IMR-90 (cell line): Measurements from ENCODE around the gene HAX1. TPM values are rescaled to one million over a fixed set of nuclear protein-coding genes. Genes with fewer than 3 reads are reported as not detected.

ENCODE experiments used
- ATAC-seq: fragments of 200-7000 bp; cut with Tn5 transposase; 2 replicates; pipeline ENCODE4 v1.9.1; 2020; ENCODE audit warnings: low read depth, mild to moderate bottlenecking, moderate library complexity
- BruUV-seq: library from RNA; stranded (reverse); fragments of 400-500 nt; replicated peaks from 2 replicates; lab custom pipeline; 2021; lab: Mats Ljungman, UMichigan
- CTCF ChIA-PET: fragments of 300-600 bp; formaldehyde crosslinking; extraction: SDS; loops from one replicate; lab custom pipeline; 2021; ENCODE audit warnings: antibody characterized with exemption; lab: Yijun Ruan, JAX
- POLR2A ChIA-PET: fragments of 300-600 bp; sonication (Branson Sonifier 250); formaldehyde crosslinking; loops from one replicate; lab custom pipeline; 2022; ENCODE audit warnings: antibody characterized with exemption; ENCODE audit not compliant: unreplicated experiment; lab: Charles Lee
- DNase-seq: peaks from one replicate; pipeline ENCODE4 v3.0.0; 2013
- H2AFZ ChIP-seq: replicated peaks from 2 replicates; pipeline ENCODE3; 2013; ENCODE audit warnings: low read length, mild to moderate bottlenecking; ENCODE audit not compliant: poor library complexity
- H2AK5ac ChIP-seq: 2 replicates; pipeline ENCODE4 v1.6.1; 2013; ENCODE audit warnings: low read depth, low read length, inconsistent platforms
- H2AK9ac ChIP-seq: replicated peaks from 2 replicates; pipeline ENCODE3; 2013; ENCODE audit warnings: mild to moderate bottlenecking, low read depth, low read length, moderate library complexity; ENCODE audit not compliant: poor library complexity
- H2BK120ac ChIP-seq: 2 replicates; pipeline ENCODE4 v1.6.1; 2013; ENCODE audit warnings: low read depth, low read length, inconsistent platforms
- H2BK15ac ChIP-seq: 3 replicates; pipeline ENCODE4 v1.6.1; 2013; ENCODE audit warnings: low read depth, low read length, inconsistent platforms
- H2BK20ac ChIP-seq: 2 replicates; pipeline ENCODE4 v1.6.1; 2013; ENCODE audit warnings: low read depth, mild to moderate bottlenecking, inconsistent platforms, low read length, moderate library complexity
- H2BK5ac ChIP-seq: 2 replicates; pipeline ENCODE4 v1.6.1; 2013; ENCODE audit warnings: mild to moderate bottlenecking, low read depth, low read length, inconsistent platforms; ENCODE audit not compliant: poor library complexity, severe bottlenecking
- H3K14ac ChIP-seq: replicated peaks from 2 replicates; pipeline ENCODE4 v1.6.1; 2013; ENCODE audit warnings: low read depth, low read length, inconsistent platforms
- H3K18ac ChIP-seq: 2 replicates; pipeline ENCODE4 v1.6.1; 2013; ENCODE audit warnings: low read depth, low read length, control low read depth
- H3K23ac ChIP-seq: 2 replicates; pipeline ENCODE4 v1.6.1; 2013; ENCODE audit warnings: low read depth, low read length, inconsistent platforms
- H3K27ac ChIP-seq: 2 replicates; pipeline ENCODE4 v1.5.1; 2013; ENCODE audit warnings: mild to moderate bottlenecking, control low read depth, low read length; ENCODE audit not compliant: insufficient read depth
- H3K27me3 ChIP-seq: 2 replicates; pipeline ENCODE4 v1.6.1; 2013; ENCODE audit warnings: low read length; ENCODE audit not compliant: control insufficient read depth, insufficient read depth
- H3K36me3 ChIP-seq: 2 replicates; pipeline ENCODE4 v1.6.1; 2013; ENCODE audit warnings: low read length, mixed read lengths; ENCODE audit not compliant: control insufficient read depth, insufficient read depth
- H3K4ac ChIP-seq: 2 replicates; pipeline ENCODE4 v1.6.1; 2013; ENCODE audit warnings: low read depth, low read length, inconsistent platforms
- H3K4me1 ChIP-seq: 2 replicates; pipeline ENCODE4 v1.6.1; 2013; ENCODE audit warnings: low read length, mixed read lengths; ENCODE audit not compliant: control insufficient read depth, insufficient read depth
- H3K4me2 ChIP-seq: 2 replicates; pipeline ENCODE4 v1.6.1; 2013; ENCODE audit warnings: low read depth, mild to moderate bottlenecking, control low read depth, low read length, moderate library complexity
- H3K4me3 ChIP-seq: 2 replicates; pipeline ENCODE4 v1.5.1; 2013; ENCODE audit warnings: low read depth, mild to moderate bottlenecking, control low read depth, low read length, moderate library complexity; ENCODE audit not compliant: insufficient read depth
- H3K56ac ChIP-seq: 2 replicates; pipeline ENCODE4 v1.6.1; 2013; ENCODE audit warnings: low read length, inconsistent platforms; ENCODE audit not compliant: insufficient read depth; ENCODE audit errors: extremely low read depth
- H3K79me1 ChIP-seq, 2 experiments: 2 replicates each; pipeline ENCODE4 v1.6.1; 2013; ENCODE audit warnings: low read length in 2 of 2, inconsistent platforms in 1 of 2, low read depth in 1 of 2
- H3K9ac ChIP-seq: 2 replicates; pipeline ENCODE4 v1.6.1; 2013; ENCODE audit warnings: low read depth, low read length, control low read depth
- H3K9me1 ChIP-seq: 2 replicates; pipeline ENCODE4 v1.6.1; 2013; ENCODE audit warnings: low read length, inconsistent platforms; ENCODE audit not compliant: insufficient read depth
- H3K9me3 ChIP-seq: 2 replicates; pipeline ENCODE4 v1.6.1; 2013; ENCODE audit warnings: low read length; ENCODE audit not compliant: control insufficient read depth, insufficient read depth
- H4K20me1 ChIP-seq: 2 replicates; pipeline ENCODE4 v1.6.1; 2013; ENCODE audit warnings: low read length, inconsistent platforms; ENCODE audit not compliant: insufficient read depth
- H4K5ac ChIP-seq: 2 replicates; pipeline ENCODE4 v1.6.1; 2013; ENCODE audit warnings: mild to moderate bottlenecking, low read depth, low read length, control low read depth
- H4K8ac ChIP-seq, 2 experiments: 2 replicates each; pipeline ENCODE4 v1.6.1; 2013; ENCODE audit warnings: low read depth in 2 of 2, low read length in 2 of 2, control low read depth in 1 of 2, inconsistent platforms in 1 of 2
- H4K91ac ChIP-seq: 2 replicates; pipeline ENCODE4 v1.6.1; 2013; ENCODE audit warnings: low read depth, low read length, inconsistent platforms; ENCODE audit not compliant: insufficient read depth
- BHLHE40 ChIP-seq: fragments of 150-350 bp; IDR thresholded peaks from 2 replicates; pipeline ENCODE4 v1.6.1; 2016; ENCODE audit warnings: mild to moderate bottlenecking, low read depth, low read length
- CEBPB ChIP-seq: IDR thresholded peaks from 2 replicates; pipeline ENCODE4 v1.6.1; 2012; ENCODE audit warnings: low read depth, low read length, improper control_type of control experiment
- CHD1 ChIP-seq: IDR thresholded peaks from 2 replicates; pipeline ENCODE4 v1.6.1; 2012; ENCODE audit warnings: low read depth, low read length, improper control_type of control experiment
- CTCF ChIP-seq: conservative IDR thresholded peaks from 2 replicates; pipeline ENCODE4 v1.5.1; 2012; ENCODE audit warnings: mild to moderate bottlenecking, low read depth, low read length, improper control_type of control experiment
- ELK1 ChIP-seq: fragments of 150-350 bp; IDR thresholded peaks from 2 replicates; pipeline ENCODE4 v1.6.1; 2016; ENCODE audit warnings: low read depth, mild to moderate bottlenecking, low read length, moderate library complexity, borderline replicate concordance
- FOS ChIP-seq: fragments of 150-350 bp; IDR thresholded peaks from 2 replicates; pipeline ENCODE4 v1.6.1; 2016; ENCODE audit warnings: low read depth, low read length
- MAFK ChIP-seq: IDR thresholded peaks from 2 replicates; pipeline ENCODE4 v1.6.1; 2012; ENCODE audit warnings: low read depth, low read length, improper control_type of control experiment
- MAZ ChIP-seq: IDR thresholded peaks from 2 replicates; pipeline ENCODE4 v1.6.1; 2012; ENCODE audit warnings: low read depth, mild to moderate bottlenecking, low read length, improper control_type of control experiment, moderate library complexity, borderline replicate concordance
- MXI1 ChIP-seq: IDR thresholded peaks from 2 replicates; pipeline ENCODE4 v1.6.1; 2012; ENCODE audit warnings: low read depth, mild to moderate bottlenecking, low read length, moderate library complexity, borderline replicate concordance
- NFE2L2 ChIP-seq: fragments of 150-350 bp; IDR thresholded peaks from 2 replicates; pipeline ENCODE4 v1.6.1; 2016; ENCODE audit warnings: low read depth, mild to moderate bottlenecking, low read length
- POLR2A ChIP-seq: IDR thresholded peaks from 2 replicates; pipeline ENCODE4 v1.6.1; 2012; ENCODE audit warnings: mild to moderate bottlenecking, low read depth, low read length
- RAD21 ChIP-seq: IDR thresholded peaks from 2 replicates; pipeline ENCODE4 v1.6.1; 2012; ENCODE audit warnings: low read length, improper control_type of control experiment
- RCOR1 ChIP-seq: IDR thresholded peaks from 2 replicates; pipeline ENCODE4 v1.6.1; 2012; ENCODE audit warnings: mild to moderate bottlenecking, low read length, improper control_type of control experiment; ENCODE audit not compliant: insufficient replicate concordance
- RFX5 ChIP-seq: IDR thresholded peaks from 2 replicates; pipeline ENCODE4 v1.8.0; 2012; ENCODE audit warnings: low read depth, mild to moderate bottlenecking, low read length, moderate library complexity
- SMC3 ChIP-seq: fragments of 150-350 bp; IDR thresholded peaks from 2 replicates; pipeline ENCODE4 v1.6.1; 2016; ENCODE audit warnings: low read depth, mild to moderate bottlenecking, antibody characterized with exemption, low read length, moderate library complexity
- USF2 ChIP-seq: fragments of 150-350 bp; IDR thresholded peaks from 2 replicates; pipeline ENCODE4 v1.6.1; 2017; ENCODE audit warnings: mild to moderate bottlenecking, antibody characterized with exemption, low read length, low read depth
- WGBS, 2 experiments: methylation state at CpG; one replicate each; pipeline versions ENCODE4 v1.1.5 to v1.1.7; 2013; ENCODE audit warnings: missing lambda C conversion rate in 2 of 2; ENCODE audit not compliant: insufficient read length in 1 of 2; ENCODE audit errors: extremely low coverage in 2 of 2; 5-methylcytosine and 5-hydroxymethylcytosine counted together
- dilution Hi-C: fragments of 300-500 bp; cut with HindIII; formaldehyde crosslinking; loops from one replicate; pipeline ENCODE4 v1.14.3; 2018; ENCODE audit warnings: low sequenced_read_pairs; ENCODE audit not compliant: unreplicated experiment
- in situ Hi-C: fragments of 300-500 bp; cut with MboI; formaldehyde crosslinking; loops from 3 replicates; pipeline ENCODE4 v1.14.3; 2019; ENCODE audit warnings: low sequenced_read_pairs, inconsistent platforms, mixed read lengths
- intact Hi-C: fragments of 100-400 bp; cut with micrococcal nuclease; formaldehyde crosslinking; loops from 2 replicates; pipeline ENCODE4 v1.10.0; 2022
- polyA plus RNA-seq, 3 experiments: library from polyadenylated mRNA; depleted of rRNA; stranded (reverse); fragments of >200 nt; gene quantifications; 2 replicates each; pipeline ENCODE4 v1.2.3, GENCODE V29; 2012; ENCODE audit warnings: low replicate concordance in 1 of 3
- total RNA-seq: library from RNA; depleted of rRNA; stranded (reverse); fragments of >200 nt; gene quantifications from 2 replicates; pipeline ENCODE4 v1.2.3, GENCODE V29; 2012

The HAX1 gene
- total and polyA plus RNA-seq, 2 of the 4 experiments (the other 2 are of a cell fraction) = 117 to 146 TPM

- H4K8ac ChIP-seq = no peak overlapping the region
- H4K5ac ChIP-seq = no peak overlapping the region
- no peak overlapping the region for H3K4me3 ChIP-seq
- no peaks in the 10 kb centered on the region for H3K9me1 ChIP-seq
- H3K18ac ChIP-seq = no peak overlapping the region
- no peak overlapping the region for H2AK9ac ChIP-seq
- H3K27me3 ChIP-seq = peaks cover 4% of the 10 kb centered on the region
- no peak overlapping the region for H3K9ac ChIP-seq
- intact Hi-C loops = no loop called here
- no peaks in the 10 kb centered on the region for H3K4me1 ChIP-seq
- no peak overlapping the region for H2BK5ac ChIP-seq
- no peak overlapping the region for H4K91ac ChIP-seq
- H2BK15ac ChIP-seq = no peak overlapping the region
- no peak overlapping the region for H2BK20ac ChIP-seq
- dilution Hi-C loops = no loop called here
- H2AFZ ChIP-seq = no peak overlapping the region
- DNase-seq = no peak
- H2AK5ac ChIP-seq = no peak overlapping the region
- POLR2A ChIA-PET = no interaction called here
- TF ChIP-seq RFX5 = no peak
- TF ChIP-seq MXI1 = no peak
- no peak for TF ChIP-seq RCOR1
- TF ChIP-seq FOS = no peak
- no peak for TF ChIP-seq BHLHE40
- TF ChIP-seq RAD21 = no peak
- TF ChIP-seq CTCF = no peak
- TF ChIP-seq MAFK = no peak
- TF ChIP-seq MAZ = no peak
- no peak for TF ChIP-seq SMC3
- no peak for TF ChIP-seq CHD1
- no peak for TF ChIP-seq NFE2L2
- TF ChIP-seq ELK1 = no peak
- no peak for TF ChIP-seq USF2
- TF ChIP-seq POLR2A = no peak
- no peak for TF ChIP-seq CEBPB
- H3K79me1 ChIP-seq = no peaks in the 10 kb centered on the region
- no peak overlapping the region for H3K56ac ChIP-seq
- H2BK120ac ChIP-seq = no peak overlapping the region
- H3K9me3 ChIP-seq = peaks cover 15% of the 10 kb centered on the region
- H3K4ac ChIP-seq = no peak overlapping the region
- H3K36me3 ChIP-seq = no peaks in the 10 kb centered on the region
- no CpG with 5 or more reads among the region's 8 CpGs for WGBS, 2 experiments
- CTCF ChIA-PET = no interaction called here
- H3K27ac ChIP-seq = no peak overlapping the region
- H3K23ac ChIP-seq = no peak overlapping the region
- no peak overlapping the region for H3K14ac ChIP-seq
- no peaks in the 10 kb centered on the region for H4K20me1 ChIP-seq
- H3K4me2 ChIP-seq = no peak overlapping the region
- ATAC-seq = no peak
- BruUV-seq = no TSS peak
- in situ Hi-C loops = no loop called here
Observed at GRCh38 chr1:154295408-154296235, 23.2 kb downstream of the HAX1 start.
